Mucosa of descending colon (tissue), 3 donors: ENCODE data around the gene TMEM259. TPM values are rescaled to one million over a fixed set of nuclear protein-coding genes. Genes with fewer than 3 reads are reported as not detected.
A peak's percentile ranks its signal among the peaks of the same experiment; 100 is the strongest.

Experiments
- ATAC-seq: fragments of 200-7000 bp; cut with Tn5 transposase; one replicate; pipeline ENCODE4 v1.9.1; 2020; ENCODE audit warnings: mild to moderate bottlenecking, moderate library complexity
- DNase-seq, 3 donors: peaks; one replicate each; pipeline ENCODE4 v3.0.0-alpha.2; 2020
- H3K36me3 ChIP-seq: fragments of 200-600 bp; one replicate; pipeline ENCODE4 v1.8.0; 2021; ENCODE audit warnings: low read depth, mild to moderate bottlenecking
- H3K4me1 ChIP-seq: fragments of 200-600 bp; one replicate; pipeline ENCODE4 v1.8.0; 2021; ENCODE audit warnings: low read depth, mild to moderate bottlenecking
- H3K4me3 ChIP-seq: fragments of 200-600 bp; one replicate; pipeline ENCODE4 v1.8.0; 2021; ENCODE audit warnings: mild to moderate bottlenecking
- H3K9me3 ChIP-seq: fragments of 200-600 bp; one replicate; pipeline ENCODE4 v1.8.0; 2021; ENCODE audit warnings: mild to moderate bottlenecking
- CTCF ChIP-seq: fragments of 200-600 bp; IDR thresholded peaks from one replicate; pipeline ENCODE4 v1.8.0; 2022; ENCODE audit warnings: antibody characterized with exemption, mild to moderate bottlenecking
- intact Hi-C, 2 donors: fragments of 100-400 bp; cut with DNase I in 1 of 2; cut with micrococcal nuclease in 1 of 2; formaldehyde crosslinking; loops; one replicate each; pipeline versions ENCODE4 v1.11.0 to v1.11.1; 2022; cut with DNase I, micrococcal nuclease
- total RNA-seq, 3 donors: library from RNA; stranded (reverse); fragmentation: NEBNext Ultra II Directional in 2 of 3; extraction: Animal tissue kit (Norgen Biotek cat#: 25700) in 2 of 3; gene quantifications; one replicate each; pipeline versions ENCODE4 v1.2.1 to v1.2.4, GENCODE V29; 2021 to 2023
- donor health status: DM: no; HTN: no; CAD: no; lungs with moderate emphysema.
- donor health status: DM: no; HTN: no; CAD: no.
- donor health status: DM: no; HTN: yes; CAD: no.

TMEM259 gene
- total RNA-seq, 3 donors from 2014 or later, result 185 to 199 (median 190) TPM

GRCh38 chr19:1019980-1020867 is 699 bp downstream of the TMEM259 start:
- Histone ChIP-seq H3K4me3 (peak overlapping the region; percentile 91), H3K9me3 (no peaks in the 10 kb centered on the region), H3K36me3 (no peaks in the 10 kb centered on the region), H3K4me1 (peaks cover 47% of the 10 kb centered on the region)
- DNase-seq (peak; percentile 57 to 84 (median 71)), ATAC-seq (no peak)
- no peak for TF ChIP-seq CTCF
- intact Hi-C loops, result no loop called here

GRCh38 chr19:1019616-1019961 is 1.3 kb downstream of the TMEM259 start:
- DNase-seq (peak in 1 of 3 donors; percentile 48), ATAC-seq (no peak)
- intact Hi-C loops, result no loop called here
- H3K9me3 ChIP-seq, result no peaks in the 10 kb centered on the region
- TF ChIP-seq CTCF, result no peak
- H3K4me1 ChIP-seq, result peaks cover 47% of the 10 kb centered on the region
- H3K4me3 ChIP-seq, result peak overlapping the region; percentile 11
- no peaks in the 10 kb centered on the region for H3K36me3 ChIP-seq

GRCh38 chr19:1018932-1019615 is 1.8 kb downstream of the TMEM259 start:
- ATAC-seq, result no peak
- Histone ChIP-seq H3K4me3 (no peak overlapping the region), H3K4me1 (peaks cover 47% of the 10 kb centered on the region), H3K9me3 (no peaks in the 10 kb centered on the region), H3K36me3 (no peaks in the 10 kb centered on the region)
- intact Hi-C loops, result no loop called here
- peak in 1 of 3 donors; percentile 41 for DNase-seq
- no peak for TF ChIP-seq CTCF

GRCh38 chr19:1018393-1018792 is 2.5 kb downstream of the TMEM259 start:
- no peak for ATAC-seq

GRCh38 chr19:1017906-1018305 is 3.0 kb downstream of the TMEM259 start:
- Histone ChIP-seq H3K9me3 (no peaks in the 10 kb centered on the region), H3K36me3 (no peaks in the 10 kb centered on the region), H3K4me3 (no peak overlapping the region), H3K4me1 (peaks cover 47% of the 10 kb centered on the region)
- peak in 1 of 3 donors; percentile 35 for DNase-seq
- no peak for ATAC-seq
- intact Hi-C loops, result no loop called here
- TF ChIP-seq CTCF, result no peak

More at GRCh38 chr19:1018393-1018792, 2.5 kb downstream of the TMEM259 start:
- Histone ChIP-seq H3K36me3 (no peaks in the 10 kb centered on the region), H3K4me1 (peaks cover 47% of the 10 kb centered on the region), H3K9me3 (no peaks in the 10 kb centered on the region), H3K4me3 (no peak overlapping the region)
- DNase-seq, result no peak
- TF ChIP-seq CTCF, result no peak
- intact Hi-C loops, result no loop called here
